Heart left ventricle (tissue), 16 donors: ENCODE measurements around the gene SMOC2. TPM values are rescaled to one million over a fixed set of nuclear protein-coding genes. Genes with fewer than 3 reads are reported as not detected.

ENCODE experiments used
- ATAC-seq, 4 donors: fragments of 200-7000 bp; cut with Tn5 transposase; one replicate each; pipeline ENCODE4 v1.9.1; 2020 to 2022; ENCODE audit warnings: moderate library complexity in 4 of 4, mild to moderate bottlenecking in 3 of 4, moderate number of reproducible peaks in 1 of 4
- DNase-seq, 5 donors: peaks; one replicate each; pipeline ENCODE4 v3.0.0-alpha.2; 2020
- H3K27ac ChIP-seq, 12 donors: fragments of 200-600 bp; sonication (generic) in 4 of 12; one replicate each; pipeline versions ENCODE4 v1.5.0 to v1.8.0; 2016 to 2022; ENCODE audit warnings: mild to moderate bottlenecking in 2 of 12
- H3K27me3 ChIP-seq, 9 donors: fragments of 200-600 bp; sonication (generic) in 2 of 9; one replicate each; pipeline versions ENCODE4 v1.5.1 to v1.8.0; 2016 to 2022; ENCODE audit warnings: mild to moderate bottlenecking in 3 of 9
- H3K36me3 ChIP-seq, 9 donors: fragments of 200-600 bp; sonication (generic) in 2 of 9; one replicate each; pipeline versions ENCODE4 v1.5.0 to v1.8.0; 2018 to 2022; ENCODE audit warnings: mild to moderate bottlenecking in 2 of 9
- H3K4me1 ChIP-seq, 12 donors: fragments of 200-600 bp; sonication (generic) in 4 of 12; one replicate each; pipeline versions ENCODE4 v1.5.0 to v1.8.0; 2016 to 2022; ENCODE audit warnings: mild to moderate bottlenecking in 3 of 12
- H3K4me3 ChIP-seq, 12 donors: fragments of 200-600 bp; sonication (generic) in 4 of 12; one replicate each; pipeline versions ENCODE4 v1.5.0 to v1.8.0; 2017 to 2022; ENCODE audit warnings: mild to moderate bottlenecking in 9 of 12, moderate library complexity in 4 of 12
- H3K9me3 ChIP-seq, 12 donors: fragments of 200-600 bp; sonication (generic) in 4 of 12; one replicate each; pipeline versions ENCODE4 v1.5.0 to v1.8.0; 2016 to 2022; ENCODE audit warnings: mild to moderate bottlenecking in 1 of 12
- POLR2A ChIP-seq, 2 donors: fragments of 450-650 bp; IDR thresholded peaks; one replicate each; pipeline ENCODE4 v1.6.1; 2017; ENCODE audit warnings: antibody characterized with exemption in 2 of 2, mild to moderate bottlenecking in 2 of 2, moderate library complexity in 2 of 2
- WGBS, 4 donors: extraction: QIAGEN DNeasy Blood & Tissue Kit in 2 of 4; methylation state at CpG; one replicate each; pipeline versions ENCODE4 v1.1.5 to v1.1.7; 2013 to 2018; 5-methylcytosine and 5-hydroxymethylcytosine counted together
- intact Hi-C, 10 donors: fragments of 100-400 bp; cut with DNase I; formaldehyde crosslinking; loops; one replicate each; pipeline versions ENCODE4 v1.11.1 to v1.14.2; 2022
- polyA plus RNA-seq, 2 donors: library from polyadenylated mRNA; stranded (reverse); fragments of 200-250 nt; gene quantifications; one replicate each; pipeline ENCODE4 v1.2.3, GENCODE V29; 2013
- total RNA-seq, 9 donors: library from RNA; depleted of rRNA in 2 of 9; stranded (reverse); fragments of >200 nt in 2 of 9; fragmentation: NEBNext Ultra II Directional in 3 of 9; extraction: Animal tissue kit (Norgen Biotek cat#: 25700) in 3 of 9; gene quantifications; one replicate each; pipeline versions ENCODE4 v1.1.0 to v1.2.4, GENCODE V29; 2016 to 2023
- TF ChIP-seq, protein P1 (sequence below), 12 donors: fragments of 200-600 bp; sonication (generic) in 4 of 12; IDR thresholded peaks; one replicate each; pipeline versions ENCODE4 v1.5.0 to v1.8.0; 2018 to 2022; ENCODE audit warnings: antibody characterized with exemption in 12 of 12, mild to moderate bottlenecking in 5 of 12
- donor health status: ischemic (EF 13 %, LVEDD 7.1; RV severe dilation, severe dysfunction).
- donor health status: healthy with polysubstance abuse.
- donor health status: DM: no; HTN: yes; CAD: no.
- donor health status: DM: no; HTN: no; CAD: no.
- donor health status: ischemic (EF 25% LVEDD 6.9; RV normal size, moderate dysfunction).
- donor health status: ischemic (EF 25% LVEDD 5.7; RV mildly dilated, moderate dysfunction).
- donor health status: healthy.
- donor health status: DM: yes; HTN: yes; CAD: no.
- donor health status: ischemic (EF 35%, LVEDD 5.7; RV mildly dilated, moderate dysfunction).
- donor health status: nonischemic (EF 11% LVEDD 7.7; RV severe dilation, severe dysfunction).
- donor health status: DM: yes; HTN: yes; CAD: no.
- donor health status: PGD.
- donor health status: ischemic (EF 29% LVEDD 5.4; RV normal size, mild dysfunction).
- donor health status: nonischemic (EF 23%, LVEDD 6.1; RV moderate dilation, normal function).

The SMOC2 gene
- total and polyA plus RNA-seq, 11 donors: 5.9 to 44.2 (median 15.7) TPM

DNA sequence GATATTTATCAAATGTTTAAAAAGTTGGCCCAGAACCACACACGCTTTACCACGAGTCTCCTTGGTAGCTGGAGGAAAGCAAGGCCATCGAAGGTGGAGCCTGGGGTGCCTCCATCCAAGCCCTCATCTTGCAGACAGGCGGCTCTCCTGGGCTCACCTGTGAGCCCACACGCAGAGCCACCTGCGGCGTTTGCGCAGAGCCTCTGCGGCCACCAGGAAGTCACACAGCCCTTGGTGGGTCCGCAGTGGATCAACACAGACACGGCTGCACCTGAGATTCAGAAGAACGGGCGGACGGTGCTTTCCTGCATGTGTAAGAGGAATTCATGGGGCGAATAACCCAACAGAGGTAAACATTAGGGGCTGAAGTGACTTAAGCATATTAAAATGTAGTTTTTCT is 24.5 kb upstream of the SMOC2 start:
- no peaks in the 10 kb centered on the region for H3K9me3 ChIP-seq
- H3K27ac ChIP-seq: peak overlapping the region in 1 of 12 donors; percentile 73
- no peak overlapping the region for H3K4me3 ChIP-seq
- TF ChIP-seq, protein P1, sequence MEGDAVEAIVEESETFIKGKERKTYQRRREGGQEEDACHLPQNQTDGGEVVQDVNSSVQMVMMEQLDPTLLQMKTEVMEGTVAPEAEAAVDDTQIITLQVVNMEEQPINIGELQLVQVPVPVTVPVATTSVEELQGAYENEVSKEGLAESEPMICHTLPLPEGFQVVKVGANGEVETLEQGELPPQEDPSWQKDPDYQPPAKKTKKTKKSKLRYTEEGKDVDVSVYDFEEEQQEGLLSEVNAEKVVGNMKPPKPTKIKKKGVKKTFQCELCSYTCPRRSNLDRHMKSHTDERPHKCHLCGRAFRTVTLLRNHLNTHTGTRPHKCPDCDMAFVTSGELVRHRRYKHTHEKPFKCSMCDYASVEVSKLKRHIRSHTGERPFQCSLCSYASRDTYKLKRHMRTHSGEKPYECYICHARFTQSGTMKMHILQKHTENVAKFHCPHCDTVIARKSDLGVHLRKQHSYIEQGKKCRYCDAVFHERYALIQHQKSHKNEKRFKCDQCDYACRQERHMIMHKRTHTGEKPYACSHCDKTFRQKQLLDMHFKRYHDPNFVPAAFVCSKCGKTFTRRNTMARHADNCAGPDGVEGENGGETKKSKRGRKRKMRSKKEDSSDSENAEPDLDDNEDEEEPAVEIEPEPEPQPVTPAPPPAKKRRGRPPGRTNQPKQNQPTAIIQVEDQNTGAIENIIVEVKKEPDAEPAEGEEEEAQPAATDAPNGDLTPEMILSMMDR (IDR thresholded peaks at IDR 0.05): no peak
- no peak for TF ChIP-seq POLR2A (IDR thresholded peaks at IDR 0.05)
- DNase-seq: no peak
- ATAC-seq: no peak
- no peaks in the 10 kb centered on the region for H3K27me3 ChIP-seq
- WGBS, 4 donors: 92 to 94% (median 93%) methylated on average over 14 to 15 of the region's 15 CpGs
- intact Hi-C loops: no loop called here
- peaks cover 0 to 38% (median 2%) of the 10 kb centered on the region in 12 donors for H3K4me1 ChIP-seq
- H3K36me3 ChIP-seq: no peaks in the 10 kb centered on the region

DNA sequence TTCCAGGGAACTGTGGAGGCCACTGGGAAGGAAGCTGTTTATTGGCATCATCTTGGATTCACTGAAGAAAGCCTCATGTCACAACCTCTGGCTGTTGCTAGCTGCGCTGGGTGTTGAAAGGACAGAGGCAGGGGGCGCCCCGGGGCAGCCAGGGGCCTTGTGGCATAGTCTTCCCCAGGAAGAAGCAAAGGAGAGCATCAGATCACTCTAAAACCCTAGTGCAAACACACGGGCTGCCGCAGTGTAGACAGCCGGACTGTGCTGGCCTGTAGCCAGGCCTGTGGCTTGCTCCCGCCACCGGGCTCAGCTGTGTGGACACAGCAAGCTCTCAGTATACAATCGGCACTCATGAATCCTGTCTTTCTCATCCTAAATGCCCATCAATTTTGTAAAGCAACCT is 23.8 kb upstream of the SMOC2 start:
- intact Hi-C loops: no loop called here
- no peak for TF ChIP-seq POLR2A (IDR thresholded peaks at IDR 0.05)
- peak overlapping the region in 7 of 12 donors; percentile 6 to 74 (median 59) for H3K27ac ChIP-seq
- 43 to 67% (median 56%) methylated on average over 8 to 9 of the region's 9 CpGs for WGBS, 4 donors
- H3K27me3 ChIP-seq: no peaks in the 10 kb centered on the region
- peak in 1 of 5 donors; percentile 31 for DNase-seq
- ATAC-seq: peak in 1 of 4 donors; percentile 38
- no peaks in the 10 kb centered on the region for H3K36me3 ChIP-seq
- no peaks in the 10 kb centered on the region for H3K9me3 ChIP-seq
- no peak overlapping the region for H3K4me3 ChIP-seq
- H3K4me1 ChIP-seq: peaks cover 0 to 38% (median 2%) of the 10 kb centered on the region in 12 donors

DNA sequence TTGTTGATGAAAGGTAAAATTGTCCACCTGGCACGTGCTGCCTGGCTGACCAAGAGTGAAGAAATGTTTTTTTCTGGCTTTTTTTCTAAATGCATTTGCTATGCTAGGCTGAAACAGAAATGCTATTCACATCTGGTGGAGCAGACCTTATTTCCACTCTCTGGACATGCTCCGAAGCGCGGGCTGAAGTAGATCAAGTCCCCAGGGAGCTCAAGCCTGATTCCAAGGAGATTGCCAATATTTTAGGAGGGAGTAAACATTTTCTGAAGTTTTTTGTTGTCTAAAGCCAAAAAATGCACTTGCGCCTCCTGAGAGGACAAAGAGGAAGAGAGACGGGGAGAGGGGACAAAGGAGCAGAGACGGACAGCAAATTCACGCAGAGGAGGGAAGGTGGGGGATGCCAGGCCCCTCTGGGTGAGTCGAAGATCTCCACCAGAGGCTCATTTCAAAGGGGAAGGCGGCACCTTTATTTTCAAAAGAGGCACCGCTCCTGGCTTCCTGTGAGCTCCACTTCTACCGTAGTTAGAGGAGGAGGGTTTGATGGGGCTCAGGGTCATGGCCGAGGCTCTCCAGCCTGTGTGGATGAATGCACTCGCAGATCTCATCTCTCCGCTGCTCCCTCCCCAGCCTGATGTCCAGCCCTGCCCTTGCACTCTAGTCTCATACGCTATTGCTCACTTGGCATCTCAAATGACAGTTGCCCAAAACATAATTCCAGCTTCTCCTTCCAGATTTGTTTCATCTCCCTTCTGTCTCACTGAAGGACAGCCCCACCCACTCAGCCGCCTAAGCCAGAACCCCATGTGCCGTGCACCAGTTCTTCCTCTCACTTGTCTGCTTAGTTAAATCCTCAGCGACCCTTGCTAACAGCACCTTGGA is 23.1 kb upstream of the SMOC2 start:
- DNase-seq: peak in 2 of 5 donors; percentile 54 to 61
- Histone ChIP-seq H3K36me3 (no peaks in the 10 kb centered on the region), H3K27me3 (no peaks in the 10 kb centered on the region), H3K4me3 (peak overlapping the region in 4 of 12 donors; percentile 16 to 28 (median 24)), H3K27ac (peak overlapping the region in 7 of 12 donors; percentile 6 to 74 (median 62)), H3K4me1 (peaks cover 0 to 38% (median 2%) of the 10 kb centered on the region in 12 donors), H3K9me3 (no peaks in the 10 kb centered on the region)
- peak in 3 of 4 donors; percentile 34 to 61 (median 40) for ATAC-seq
- WGBS, 4 donors: 41 to 54% (median 49%) methylated on average over 19 of the region's 19 CpGs
- TF ChIP-seq POLR2A (IDR thresholded peaks at IDR 0.05): no peak
- TF ChIP-seq, protein P1 (IDR thresholded peaks at IDR 0.05): no peak
- intact Hi-C loops: no loop called here

DNA sequence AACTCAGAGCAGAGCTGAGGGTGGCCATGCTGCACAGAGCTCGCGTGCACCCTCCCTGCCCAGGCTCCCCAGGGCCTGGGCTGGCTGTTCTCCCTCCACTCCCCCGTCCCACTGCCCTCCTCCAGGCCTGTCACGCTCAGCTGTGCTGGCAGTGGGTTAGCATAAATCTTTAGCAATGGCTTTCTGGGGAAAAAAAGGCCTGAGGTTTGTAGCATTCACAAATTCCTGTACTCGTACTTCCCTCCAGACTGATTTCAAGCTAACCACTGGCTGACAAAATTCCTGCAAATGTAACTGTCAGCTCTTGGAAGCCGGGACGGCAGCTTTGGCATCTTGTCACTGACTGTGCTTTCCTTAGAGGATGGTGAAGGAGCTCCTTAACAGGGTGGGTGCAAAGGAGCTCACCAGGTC is 22.3 kb upstream of the SMOC2 start:
- H3K4me3 ChIP-seq: no peak overlapping the region
- intact Hi-C loops: no loop called here
- TF ChIP-seq, protein P1 (IDR thresholded peaks at IDR 0.05): no peak
- TF ChIP-seq POLR2A (IDR thresholded peaks at IDR 0.05): no peak
- peaks cover 0 to 38% (median 2%) of the 10 kb centered on the region in 12 donors for H3K4me1 ChIP-seq
- peak in 3 of 4 donors; percentile 26 to 44 (median 38) for ATAC-seq
- no peaks in the 10 kb centered on the region for H3K27me3 ChIP-seq
- no peaks in the 10 kb centered on the region for H3K36me3 ChIP-seq
- 58 to 70% (median 67%) methylated on average over 5 to 7 of the region's 7 CpGs for WGBS, 4 donors
- DNase-seq: no peak
- H3K27ac ChIP-seq: peak overlapping the region in 4 of 12 donors; percentile 57 to 74 (median 60)
- H3K9me3 ChIP-seq: no peaks in the 10 kb centered on the region
